ENCODE measurements around the gene KIF16B. TPM values are rescaled to one million over a fixed set of nuclear protein-coding genes. Genes with fewer than 3 reads are reported as not detected.
"Not testable (repeated sequence)": the region's sequence is repeated elsewhere in the genome, so short reads cannot be mapped to it uniquely, and the experiment has no call there.

The KIF16B gene
- total and polyA plus RNA-seq, 2 experiments from 2014 or later, result 6.5 to 11.1 TPM

DNA sequence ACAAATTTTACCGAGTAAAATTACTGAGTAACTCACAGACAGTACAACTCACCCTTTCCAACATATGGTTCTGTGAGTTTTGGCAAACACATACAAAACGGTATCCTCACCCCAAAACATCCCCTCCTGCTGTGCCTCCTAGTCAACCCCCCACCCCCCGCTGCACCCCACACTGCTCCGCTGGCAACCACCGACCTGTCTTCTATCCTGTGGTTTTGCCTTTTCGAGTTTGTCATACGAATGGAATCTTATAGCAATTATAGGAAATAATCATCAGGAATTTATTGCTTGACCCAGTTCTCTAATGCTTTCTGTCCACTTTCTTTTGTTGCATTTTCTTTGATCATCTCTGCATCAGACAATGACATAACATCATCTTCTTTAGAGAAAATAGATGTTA lies 312.3 kb downstream of the KIF16B start:
- ATAC-seq (no peak), DNase-seq (ENCODE audit: low spot score) (no peak)
- Mint-ChIP-seq H3K4me3 (no peak overlapping the region), H3K27me3 (ENCODE audit: insufficient read depth, low read depth, poor library complexity) (no peaks in the 10 kb centered on the region), H3K36me3 (ENCODE audit: low read depth) (peaks cover 6% of the 10 kb centered on the region), H3K9me3 (peaks cover 6% of the 10 kb centered on the region), H3K27ac (no peak overlapping the region), H3K4me1 (no peaks in the 10 kb centered on the region)
- Histone ChIP-seq H3K9me2 (ENCODE audit: insufficient read depth) (peaks cover 3% of the 10 kb centered on the region), H3K4me2 (no peak overlapping the region), H3K27ac (ENCODE audit: low read depth) (no peak overlapping the region), H4K20me1 (replicated peaks; ENCODE audit: insufficient read depth) (no peaks in the 10 kb centered on the region), H3F3A (replicated peaks; ENCODE audit: low read depth) (no peaks in the 10 kb centered on the region), H3K4me1 (ENCODE audit: insufficient read depth) (no peaks in the 10 kb centered on the region), H3K4me3 (no peak overlapping the region), H3K27me3 (ENCODE audit: insufficient read depth) (no peaks in the 10 kb centered on the region), H2AFZ (no peak overlapping the region), H3K79me2 (replicated peaks; ENCODE audit: insufficient read depth) (no peaks in the 10 kb centered on the region), H3K36me3 (ENCODE audit: insufficient read depth) (no peaks in the 10 kb centered on the region)
- TF ChIP-seq NANOG (IDR thresholded peaks at IDR 0.05; ENCODE audit: borderline replicate concordance), result no peak
- TF ChIP-seq, protein P1, sequence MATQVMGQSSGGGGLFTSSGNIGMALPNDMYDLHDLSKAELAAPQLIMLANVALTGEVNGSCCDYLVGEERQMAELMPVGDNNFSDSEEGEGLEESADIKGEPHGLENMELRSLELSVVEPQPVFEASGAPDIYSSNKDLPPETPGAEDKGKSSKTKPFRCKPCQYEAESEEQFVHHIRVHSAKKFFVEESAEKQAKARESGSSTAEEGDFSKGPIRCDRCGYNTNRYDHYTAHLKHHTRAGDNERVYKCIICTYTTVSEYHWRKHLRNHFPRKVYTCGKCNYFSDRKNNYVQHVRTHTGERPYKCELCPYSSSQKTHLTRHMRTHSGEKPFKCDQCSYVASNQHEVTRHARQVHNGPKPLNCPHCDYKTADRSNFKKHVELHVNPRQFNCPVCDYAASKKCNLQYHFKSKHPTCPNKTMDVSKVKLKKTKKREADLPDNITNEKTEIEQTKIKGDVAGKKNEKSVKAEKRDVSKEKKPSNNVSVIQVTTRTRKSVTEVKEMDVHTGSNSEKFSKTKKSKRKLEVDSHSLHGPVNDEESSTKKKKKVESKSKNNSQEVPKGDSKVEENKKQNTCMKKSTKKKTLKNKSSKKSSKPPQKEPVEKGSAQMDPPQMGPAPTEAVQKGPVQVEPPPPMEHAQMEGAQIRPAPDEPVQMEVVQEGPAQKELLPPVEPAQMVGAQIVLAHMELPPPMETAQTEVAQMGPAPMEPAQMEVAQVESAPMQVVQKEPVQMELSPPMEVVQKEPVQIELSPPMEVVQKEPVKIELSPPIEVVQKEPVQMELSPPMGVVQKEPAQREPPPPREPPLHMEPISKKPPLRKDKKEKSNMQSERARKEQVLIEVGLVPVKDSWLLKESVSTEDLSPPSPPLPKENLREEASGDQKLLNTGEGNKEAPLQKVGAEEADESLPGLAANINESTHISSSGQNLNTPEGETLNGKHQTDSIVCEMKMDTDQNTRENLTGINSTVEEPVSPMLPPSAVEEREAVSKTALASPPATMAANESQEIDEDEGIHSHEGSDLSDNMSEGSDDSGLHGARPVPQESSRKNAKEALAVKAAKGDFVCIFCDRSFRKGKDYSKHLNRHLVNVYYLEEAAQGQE (IDR thresholded peaks at IDR 0.05; ENCODE audit: unreplicated experiment), result no peak
- TF ChIP-seq CREB1 (CRISPR knock-in tag; IDR thresholded peaks at IDR 0.05; ENCODE audit: low read depth), result no peak
- no peak for TF ChIP-seq EZH2 (IDR thresholded peaks at IDR 0.05; ENCODE audit: low read depth, unreplicated experiment)
- TF ChIP-seq EZH2phosphoT487 (IDR thresholded peaks at IDR 0.05; ENCODE audit: unreplicated experiment), result no peak
- TF ChIP-seq JUNB (IDR thresholded peaks at IDR 0.05; ENCODE audit: unreplicated experiment), result no peak
- TF ChIP-seq, protein P2, sequence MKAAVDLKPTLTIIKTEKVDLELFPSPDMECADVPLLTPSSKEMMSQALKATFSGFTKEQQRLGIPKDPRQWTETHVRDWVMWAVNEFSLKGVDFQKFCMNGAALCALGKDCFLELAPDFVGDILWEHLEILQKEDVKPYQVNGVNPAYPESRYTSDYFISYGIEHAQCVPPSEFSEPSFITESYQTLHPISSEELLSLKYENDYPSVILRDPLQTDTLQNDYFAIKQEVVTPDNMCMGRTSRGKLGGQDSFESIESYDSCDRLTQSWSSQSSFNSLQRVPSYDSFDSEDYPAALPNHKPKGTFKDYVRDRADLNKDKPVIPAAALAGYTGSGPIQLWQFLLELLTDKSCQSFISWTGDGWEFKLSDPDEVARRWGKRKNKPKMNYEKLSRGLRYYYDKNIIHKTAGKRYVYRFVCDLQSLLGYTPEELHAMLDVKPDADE (IDR thresholded peaks at IDR 0.05), result no peak
- no peak for TF ChIP-seq ZNF331 (CRISPR knock-in tag; IDR thresholded peaks at IDR 0.05; ENCODE audit: low read depth)
- TF ChIP-seq, protein P3, sequence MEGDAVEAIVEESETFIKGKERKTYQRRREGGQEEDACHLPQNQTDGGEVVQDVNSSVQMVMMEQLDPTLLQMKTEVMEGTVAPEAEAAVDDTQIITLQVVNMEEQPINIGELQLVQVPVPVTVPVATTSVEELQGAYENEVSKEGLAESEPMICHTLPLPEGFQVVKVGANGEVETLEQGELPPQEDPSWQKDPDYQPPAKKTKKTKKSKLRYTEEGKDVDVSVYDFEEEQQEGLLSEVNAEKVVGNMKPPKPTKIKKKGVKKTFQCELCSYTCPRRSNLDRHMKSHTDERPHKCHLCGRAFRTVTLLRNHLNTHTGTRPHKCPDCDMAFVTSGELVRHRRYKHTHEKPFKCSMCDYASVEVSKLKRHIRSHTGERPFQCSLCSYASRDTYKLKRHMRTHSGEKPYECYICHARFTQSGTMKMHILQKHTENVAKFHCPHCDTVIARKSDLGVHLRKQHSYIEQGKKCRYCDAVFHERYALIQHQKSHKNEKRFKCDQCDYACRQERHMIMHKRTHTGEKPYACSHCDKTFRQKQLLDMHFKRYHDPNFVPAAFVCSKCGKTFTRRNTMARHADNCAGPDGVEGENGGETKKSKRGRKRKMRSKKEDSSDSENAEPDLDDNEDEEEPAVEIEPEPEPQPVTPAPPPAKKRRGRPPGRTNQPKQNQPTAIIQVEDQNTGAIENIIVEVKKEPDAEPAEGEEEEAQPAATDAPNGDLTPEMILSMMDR (conservative IDR thresholded peaks at IDR 0.05; ENCODE audit: low read depth in 2 of 2), result no peak

DNA sequence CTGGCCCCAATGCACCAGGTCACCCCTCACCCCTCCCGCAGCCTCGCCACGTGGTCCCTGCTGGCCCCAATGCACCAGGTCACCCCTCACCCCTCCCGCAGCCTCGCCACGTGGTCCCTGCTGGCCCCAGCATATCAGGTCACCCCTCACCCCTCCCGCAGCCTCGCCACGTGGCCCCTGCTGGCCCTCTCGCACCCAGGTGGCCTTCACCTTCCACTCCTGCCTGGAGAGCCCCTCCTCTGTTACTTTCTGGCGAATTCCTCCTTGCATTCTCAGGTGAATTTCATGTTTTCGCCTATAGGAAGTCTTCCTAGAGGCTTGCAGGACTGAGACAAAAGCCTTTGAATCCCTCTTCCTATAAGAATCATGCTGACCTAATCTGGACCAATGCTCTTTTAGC lies 313.1 kb downstream of the KIF16B start:
- H3K4me2 ChIP-seq; H3K4me3 Mint-ChIP-seq; ATAC-seq; H3K27me3 ChIP-seq (ENCODE audit: insufficient read depth); H2AFZ ChIP-seq; H3K27ac Mint-ChIP-seq; H3K9me2 ChIP-seq (ENCODE audit: insufficient read depth); H3K4me1 Mint-ChIP-seq; H3K4me3 ChIP-seq; H3K36me3 Mint-ChIP-seq (ENCODE audit: low read depth); H3K79me2 ChIP-seq (replicated peaks; ENCODE audit: insufficient read depth); H3K27ac ChIP-seq (ENCODE audit: low read depth); H3K36me3 ChIP-seq (ENCODE audit: insufficient read depth); H4K20me1 ChIP-seq (replicated peaks; ENCODE audit: insufficient read depth); H3K9me3 Mint-ChIP-seq; H3K4me1 ChIP-seq (ENCODE audit: insufficient read depth); H3F3A ChIP-seq (replicated peaks; ENCODE audit: low read depth); H3K27me3 Mint-ChIP-seq (ENCODE audit: insufficient read depth, low read depth, poor library complexity); DNase-seq (ENCODE audit: low spot score): not testable (repeated sequence)

All from GM23338 (cell line).